GM12865 (cell line): Measurements from ENCODE around the gene YRDC.

Experiments
- DNase-seq: peaks from one replicate; pipeline ENCODE4 v3.0.0; 2010; ENCODE audit warnings: low read depth
- H3K4me3 ChIP-seq: 2 replicates; pipeline ENCODE4 v1.5.1; 2011; ENCODE audit warnings: mild to moderate bottlenecking, low read depth, low read length, control low read depth
- TF ChIP-seq, protein P1 (sequence below): IDR thresholded peaks from 2 replicates; pipeline ENCODE4 v1.5.1; 2011; ENCODE audit warnings: low read length, control low read depth, low read depth, inconsistent platforms; ENCODE audit not compliant: insufficient read depth; ENCODE audit errors: missing control alignments

YRDC gene

DNA sequence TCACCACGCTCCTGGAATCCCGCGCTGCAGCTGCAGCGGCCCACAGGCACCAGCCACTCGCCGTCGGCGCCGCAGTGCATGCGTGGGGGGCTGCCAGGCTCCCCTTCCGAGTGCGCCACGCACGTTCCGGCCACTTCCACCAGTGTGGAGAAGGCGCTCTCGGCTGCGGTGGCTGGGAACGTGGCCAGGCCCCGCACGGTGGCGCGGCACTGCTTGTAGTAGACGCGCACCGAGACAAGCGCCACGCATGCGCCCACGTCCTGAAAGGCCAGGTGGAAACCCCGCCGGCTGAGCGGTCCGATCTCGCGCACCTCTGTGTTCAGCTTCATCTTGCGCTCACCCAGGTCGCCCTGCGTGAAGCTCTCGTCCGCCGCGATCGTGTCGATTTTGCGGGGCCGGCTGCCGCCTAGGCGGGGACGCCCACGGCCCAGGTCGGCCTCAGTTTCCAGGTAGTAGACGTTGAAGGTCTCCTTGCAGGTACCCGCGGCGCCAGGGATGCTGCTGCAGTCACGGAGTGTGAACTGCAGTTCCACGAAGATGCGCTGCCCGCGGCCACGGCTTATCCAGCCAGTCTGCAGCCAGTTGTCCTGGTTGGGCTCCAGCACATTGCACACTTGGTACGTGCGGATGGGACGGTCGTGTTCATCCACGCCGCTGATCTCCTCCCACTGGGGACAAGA, 46.5 kb downstream of the YRDC start:
- TF ChIP-seq, protein P1, sequence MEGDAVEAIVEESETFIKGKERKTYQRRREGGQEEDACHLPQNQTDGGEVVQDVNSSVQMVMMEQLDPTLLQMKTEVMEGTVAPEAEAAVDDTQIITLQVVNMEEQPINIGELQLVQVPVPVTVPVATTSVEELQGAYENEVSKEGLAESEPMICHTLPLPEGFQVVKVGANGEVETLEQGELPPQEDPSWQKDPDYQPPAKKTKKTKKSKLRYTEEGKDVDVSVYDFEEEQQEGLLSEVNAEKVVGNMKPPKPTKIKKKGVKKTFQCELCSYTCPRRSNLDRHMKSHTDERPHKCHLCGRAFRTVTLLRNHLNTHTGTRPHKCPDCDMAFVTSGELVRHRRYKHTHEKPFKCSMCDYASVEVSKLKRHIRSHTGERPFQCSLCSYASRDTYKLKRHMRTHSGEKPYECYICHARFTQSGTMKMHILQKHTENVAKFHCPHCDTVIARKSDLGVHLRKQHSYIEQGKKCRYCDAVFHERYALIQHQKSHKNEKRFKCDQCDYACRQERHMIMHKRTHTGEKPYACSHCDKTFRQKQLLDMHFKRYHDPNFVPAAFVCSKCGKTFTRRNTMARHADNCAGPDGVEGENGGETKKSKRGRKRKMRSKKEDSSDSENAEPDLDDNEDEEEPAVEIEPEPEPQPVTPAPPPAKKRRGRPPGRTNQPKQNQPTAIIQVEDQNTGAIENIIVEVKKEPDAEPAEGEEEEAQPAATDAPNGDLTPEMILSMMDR = no peak
- no peak overlapping the region for H3K4me3 ChIP-seq
- no peak for DNase-seq

DNA sequence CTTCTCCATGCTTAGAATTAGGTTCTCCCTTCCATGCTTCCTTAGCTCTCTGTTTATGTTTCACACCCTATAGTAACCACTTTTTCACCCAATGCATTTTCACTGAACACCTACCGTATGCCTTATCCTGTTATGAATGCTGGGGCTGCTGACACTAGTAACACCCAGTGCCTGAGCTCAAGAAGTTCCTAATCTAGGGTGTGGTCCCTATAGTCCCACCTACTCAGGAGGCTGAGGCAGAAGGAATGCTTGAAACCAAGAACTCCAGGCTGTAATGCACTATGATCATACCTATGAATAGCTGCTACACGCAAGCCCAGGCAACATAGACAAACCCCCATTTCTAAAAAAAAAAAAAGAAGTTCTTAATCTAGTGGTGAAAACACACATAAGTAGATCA, 48.6 kb downstream of the YRDC start:
- no peak for DNase-seq
- TF ChIP-seq, protein P1 = no peak
- no peak overlapping the region for H3K4me3 ChIP-seq

DNA sequence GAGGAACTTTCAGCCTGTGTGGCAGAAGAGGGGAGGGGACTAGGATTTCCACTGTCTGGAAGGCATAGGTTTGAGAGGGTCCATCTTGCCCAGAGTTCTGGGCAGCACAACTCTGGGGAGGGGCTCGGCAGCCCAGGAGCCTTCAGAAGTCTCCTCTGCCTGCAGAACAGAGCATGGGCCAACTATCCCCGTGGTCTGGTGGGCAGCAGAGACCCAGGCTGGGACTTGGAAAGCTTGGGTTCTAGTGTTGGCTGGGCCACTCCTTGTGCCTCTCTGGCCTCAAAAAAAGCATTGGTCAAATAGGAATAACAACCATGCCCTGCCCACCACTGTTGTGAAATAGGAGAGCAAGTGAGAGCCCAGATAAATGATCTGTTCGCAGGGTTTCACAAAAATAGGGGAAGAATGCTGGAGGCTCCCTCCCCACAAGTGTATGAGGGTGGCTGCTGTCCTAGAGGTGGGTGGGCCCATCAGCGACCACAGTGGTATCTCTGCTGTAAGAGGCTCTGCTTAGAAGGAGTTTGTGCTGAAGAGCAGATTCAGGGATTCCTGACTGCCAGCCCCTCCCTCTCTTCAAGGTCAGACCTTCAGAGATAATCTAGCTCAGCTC, 52.0 kb downstream of the YRDC start:
- no peak for DNase-seq
- H3K4me3 ChIP-seq = no peak overlapping the region
- TF ChIP-seq, protein P1 = no peak

DNA sequence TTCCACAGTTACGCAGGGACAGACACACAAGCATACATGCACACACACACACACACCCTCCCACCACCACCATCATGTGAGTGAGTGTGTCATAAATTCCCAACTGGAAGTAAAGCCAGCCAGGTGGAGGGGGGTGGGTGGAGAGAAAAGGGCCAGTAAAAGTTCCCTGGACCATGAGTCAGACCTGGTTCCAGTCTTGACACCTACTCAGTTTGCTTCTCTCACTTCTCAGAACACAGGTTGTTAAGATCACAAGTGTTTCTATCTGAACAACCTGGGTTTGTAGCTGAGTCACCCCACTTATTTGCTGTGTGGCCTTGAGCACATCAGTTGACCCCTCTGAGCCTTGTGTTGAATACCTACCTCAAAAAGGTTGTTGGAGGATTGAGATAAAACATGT, 52.7 kb downstream of the YRDC start:
- TF ChIP-seq, protein P1 = no peak
- peak; percentile 31 for DNase-seq

DNA sequence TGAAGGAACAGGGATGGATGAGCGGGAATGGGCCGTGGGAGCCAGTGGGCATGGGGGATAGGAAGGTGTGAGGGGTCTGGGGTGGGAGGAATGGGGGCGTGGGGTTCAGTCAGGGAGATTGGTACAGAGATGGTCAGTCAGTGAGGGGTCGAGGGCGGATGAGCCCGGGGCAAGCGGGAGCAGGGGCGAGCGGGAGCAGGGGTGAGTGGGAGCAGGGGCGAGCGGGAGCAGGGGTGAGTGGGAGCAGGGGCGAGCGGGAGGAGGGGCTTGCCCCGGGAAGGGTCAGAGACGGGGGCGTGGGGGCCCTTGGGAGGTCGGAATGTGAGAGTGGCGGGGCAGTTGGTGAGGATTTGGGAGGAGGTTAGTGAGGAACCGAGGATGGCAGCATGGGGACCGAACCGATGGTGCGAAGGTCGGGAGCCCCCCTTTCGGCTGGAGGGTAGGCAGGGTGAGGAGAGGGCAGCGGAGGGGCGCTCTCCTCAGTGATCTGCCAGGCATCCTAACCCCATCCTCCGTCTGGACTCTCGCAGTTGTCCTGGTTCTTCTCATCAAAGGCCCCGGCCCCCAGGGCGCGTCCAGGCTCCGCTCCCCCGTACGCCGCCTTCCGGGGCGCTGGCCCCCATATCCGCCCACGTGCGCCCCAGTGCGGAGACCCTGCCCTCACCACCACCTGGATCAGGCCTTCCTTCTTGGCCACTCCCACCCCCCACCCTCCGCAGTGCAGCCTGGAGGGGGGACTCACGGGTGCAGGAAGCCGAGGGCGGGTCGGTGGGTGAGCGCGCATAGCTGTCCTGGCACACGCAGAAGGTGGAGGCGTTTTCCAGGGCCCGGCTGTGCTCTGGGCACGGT, 54.3 kb downstream of the YRDC start:
- DNase-seq = no peak
- H3K4me3 ChIP-seq = no peak overlapping the region

More for the DNA sequence above, 52.7 kb downstream of the YRDC start:
- H3K4me3 ChIP-seq = no peak overlapping the region

More for the DNA sequence above, 54.3 kb downstream of the YRDC start:
- TF ChIP-seq, protein P1 = no peak
